ENCODE results near the gene VWA7. TPM values are rescaled to one million over a fixed set of nuclear protein-coding genes. Genes with fewer than 3 reads are reported as not detected.
"Not testable (repeated sequence)": the region's sequence is repeated elsewhere in the genome, so short reads cannot be mapped to it uniquely, and the experiment has no call there.

The VWA7 gene
- polyA plus RNA-seq, 1 of the 3 experiments (the other 2 are of a cell fraction), result 0.56 TPM

- POLR2A ChIA-PET, result interaction anchor here (0.8 to 1.8 kb wide), 7 partner anchors 12 to 1177 kb away, joined by 3 to 24 read pairs (median 4); partner anchors contain the start of genes CLIC1, DDX39B, HSPA1A and HSPA1L
- Histone ChIP-seq H2AFZ (ENCODE audit: low read depth) (peak overlapping the region; percentile 45; the same call in 1 of the 2 replicates), H3K79me2 (ENCODE audit: insufficient read depth) (peaks cover 38% of the 10 kb centered on the region), H3K9me3 (no peaks in the 10 kb centered on the region), H3F3A (replicated peaks; ENCODE audit: insufficient read depth) (peaks cover 25% of the 10 kb centered on the region), H3K27me3 (ENCODE audit: insufficient read depth) (no peaks in the 10 kb centered on the region), H3K9me2 (no peaks in the 10 kb centered on the region), H3K4me2 (peak overlapping the region; percentile 99), H4K20me1 (ENCODE audit: insufficient read depth) (no peaks in the 10 kb centered on the region), H3K36me3 (replicated peaks in 1 of 2; ENCODE audit: control insufficient read depth in 1 of 2, insufficient read depth in 2 of 2, low read length in 1 of 2) (peaks cover 18 to 26% of the 10 kb centered on the region in 2 experiments), H3K27ac (ENCODE audit: low read depth in 2 of 2, low read length in 1 of 2) (peak overlapping the region; percentile 72 to 96; a peak in 3 of 4 replicates), H3K9ac (peak overlapping the region; percentile 84), H3K4me1 (ENCODE audit: control insufficient read depth in 1 of 2, insufficient read depth in 2 of 2, low read depth in 1 of 2, low read length in 1 of 2) (peaks cover 3 to 12% of the 10 kb centered on the region in 2 experiments; a peak in 3 of 4 replicates), H3K4me3 (ENCODE audit: low read depth in 2 of 2, low read length in 1 of 2) (peak overlapping the region; percentile 80 to 82)
- 3% methylated on average over 7 of the region's 7 CpGs for WGBS (ENCODE audit: low lambda C conversion rate)
- TF ChIP-seq GATA2 (CRISPR knock-in tag; IDR thresholded peaks at IDR 0.05), result peak; percentile 12; the same call in 1 of the 2 replicates
- TF ChIP-seq, protein P1, sequence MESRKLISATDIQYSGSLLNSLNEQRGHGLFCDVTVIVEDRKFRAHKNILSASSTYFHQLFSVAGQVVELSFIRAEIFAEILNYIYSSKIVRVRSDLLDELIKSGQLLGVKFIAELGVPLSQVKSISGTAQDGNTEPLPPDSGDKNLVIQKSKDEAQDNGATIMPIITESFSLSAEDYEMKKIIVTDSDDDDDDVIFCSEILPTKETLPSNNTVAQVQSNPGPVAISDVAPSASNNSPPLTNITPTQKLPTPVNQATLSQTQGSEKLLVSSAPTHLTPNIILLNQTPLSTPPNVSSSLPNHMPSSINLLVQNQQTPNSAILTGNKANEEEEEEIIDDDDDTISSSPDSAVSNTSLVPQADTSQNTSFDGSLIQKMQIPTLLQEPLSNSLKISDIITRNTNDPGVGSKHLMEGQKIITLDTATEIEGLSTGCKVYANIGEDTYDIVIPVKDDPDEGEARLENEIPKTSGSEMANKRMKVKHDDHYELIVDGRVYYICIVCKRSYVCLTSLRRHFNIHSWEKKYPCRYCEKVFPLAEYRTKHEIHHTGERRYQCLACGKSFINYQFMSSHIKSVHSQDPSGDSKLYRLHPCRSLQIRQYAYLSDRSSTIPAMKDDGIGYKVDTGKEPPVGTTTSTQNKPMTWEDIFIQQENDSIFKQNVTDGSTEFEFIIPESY (IDR thresholded peaks at IDR 0.05; ENCODE audit: borderline replicate concordance, low read depth), result no peak
- TF ChIP-seq RAD21 (IDR thresholded peaks at IDR 0.05; ENCODE audit: low read length), result 0 out of 2 replicates have a peak, but pooled peaks have one; percentile 7
- TF ChIP-seq MXI1 (IDR thresholded peaks at IDR 0.05; ENCODE audit: low read depth, low read length), result peak; percentile 62; the same call in 1 of the 2 replicates
- CTCF ChIA-PET, result interaction anchor here (0.8 to 3.0 kb wide), 10 partner anchors 9 to 248 kb away, joined by 3 to 37 read pairs (median 7); partner anchors contain the start of genes ATP6V1G2, DDAH2 and LSM2
- DNase-seq, result no peak
Observed at GRCh38 chr6:31794294-31794865, 17.3 kb upstream of the VWA7 start.

- peak overlapping the region; percentile 80 to 82 for H3K4me3 ChIP-seq (ENCODE audit: low read depth in 2 of 2, low read length in 1 of 2)
- peaks cover 3 to 12% of the 10 kb centered on the region in 2 experiments; a peak in 3 of 4 replicates for H3K4me1 ChIP-seq (ENCODE audit: control insufficient read depth in 1 of 2, insufficient read depth in 2 of 2, low read depth in 1 of 2, low read length in 1 of 2)
- POLR2A ChIA-PET; H3K27me3 ChIP-seq (ENCODE audit: insufficient read depth); DNase-seq; H3K9me3 ChIP-seq; H2AFZ ChIP-seq (ENCODE audit: low read depth); H4K20me1 ChIP-seq (ENCODE audit: insufficient read depth); H3K9me2 ChIP-seq: not testable (repeated sequence)
- 85% methylated on average over 6 of the region's 6 CpGs for WGBS (ENCODE audit: low lambda C conversion rate)
- CTCF ChIA-PET, result interaction anchor here (3.0 kb wide), 1 partner anchor 141 kb away, joined by 7 read pairs; no protein-coding TSS in a partner anchor
- peak overlapping the region; percentile 84; the same call in 1 of the 2 replicates for H3K9ac ChIP-seq
- peak overlapping the region; percentile 99 for H3K4me2 ChIP-seq
- H3K79me2 ChIP-seq (ENCODE audit: insufficient read depth), result peaks cover 38% of the 10 kb centered on the region
- peak overlapping the region; percentile 72 to 96; a peak in 3 of 4 replicates for H3K27ac ChIP-seq (ENCODE audit: low read depth in 2 of 2, low read length in 1 of 2)
- peaks cover 30% of the 10 kb centered on the region for H3F3A ChIP-seq (replicated peaks; ENCODE audit: insufficient read depth)
- peaks cover 23 to 31% of the 10 kb centered on the region in 2 experiments for H3K36me3 ChIP-seq (replicated peaks in 1 of 2; ENCODE audit: control insufficient read depth in 1 of 2, insufficient read depth in 2 of 2, low read length in 1 of 2)
Observed at GRCh38 chr6:31793927-31794245, 16.8 kb upstream of the VWA7 start.

GRCh38 chr6:31792761-31793171 is 15.6 kb upstream of the VWA7 start:
- ChIA-PET CTCF (interaction anchor here (2.3 to 3.8 kb wide), 2 partner anchors 16 to 23 kb away, joined by 16 to 62 read pairs; partner anchors contain the start of gene VWA7), POLR2A (no interaction called here)
- Histone ChIP-seq H3K79me2 (ENCODE audit: insufficient read depth) (peaks cover 38% of the 10 kb centered on the region), H3K27me3 (ENCODE audit: insufficient read depth) (no peaks in the 10 kb centered on the region), H3K9me3 (no peaks in the 10 kb centered on the region), H3K27ac (ENCODE audit: low read depth in 2 of 2, low read length in 1 of 2) (peak overlapping the region in 1 of 2 experiments; percentile 72; a peak in 2 of 4 replicates), H3K4me3 (ENCODE audit: low read depth in 2 of 2, low read length in 1 of 2) (no peak overlapping the region), H4K20me1 (ENCODE audit: insufficient read depth) (no peaks in the 10 kb centered on the region), H3K4me1 (ENCODE audit: control insufficient read depth in 1 of 2, insufficient read depth in 2 of 2, low read depth in 1 of 2, low read length in 1 of 2) (peaks cover 3 to 12% of the 10 kb centered on the region in 2 experiments; a peak in 3 of 4 replicates), H3K9me2 (no peaks in the 10 kb centered on the region), H3K36me3 (replicated peaks in 1 of 2; ENCODE audit: control insufficient read depth in 1 of 2, insufficient read depth in 2 of 2, low read length in 1 of 2) (peaks cover 23 to 31% of the 10 kb centered on the region in 2 experiments), H3K9ac (no peak overlapping the region), H2AFZ (ENCODE audit: low read depth) (no peak overlapping the region), H3K4me2 (peak overlapping the region; percentile 53; the same call in 1 of the 2 replicates), H3F3A (replicated peaks; ENCODE audit: insufficient read depth) (peaks cover 25% of the 10 kb centered on the region)
- 45% methylated on average over 9 of the region's 12 CpGs for WGBS (ENCODE audit: low lambda C conversion rate)
- DNase-seq, result no peak
- no peak for TF ChIP-seq POLR2AphosphoS5 (IDR thresholded peaks at IDR 0.05; ENCODE audit: low read depth, low read length)
- TF ChIP-seq YY1 (IDR thresholded peaks at IDR 0.05; ENCODE audit: low read depth), result no peak
- TF ChIP-seq EP300 (IDR thresholded peaks at IDR 0.05; ENCODE audit: borderline replicate concordance in 1 of 2, low read depth in 1 of 2, low read length in 1 of 2), result no peak
- TF ChIP-seq, protein P2, sequence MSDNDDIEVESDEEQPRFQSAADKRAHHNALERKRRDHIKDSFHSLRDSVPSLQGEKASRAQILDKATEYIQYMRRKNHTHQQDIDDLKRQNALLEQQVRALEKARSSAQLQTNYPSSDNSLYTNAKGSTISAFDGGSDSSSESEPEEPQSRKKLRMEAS (IDR thresholded peaks at IDR 0.05; ENCODE audit: low read depth), result no peak
- TF ChIP-seq RFX5 (IDR thresholded peaks at IDR 0.05; ENCODE audit: low read length), result no peak
- TF ChIP-seq, protein P3, sequence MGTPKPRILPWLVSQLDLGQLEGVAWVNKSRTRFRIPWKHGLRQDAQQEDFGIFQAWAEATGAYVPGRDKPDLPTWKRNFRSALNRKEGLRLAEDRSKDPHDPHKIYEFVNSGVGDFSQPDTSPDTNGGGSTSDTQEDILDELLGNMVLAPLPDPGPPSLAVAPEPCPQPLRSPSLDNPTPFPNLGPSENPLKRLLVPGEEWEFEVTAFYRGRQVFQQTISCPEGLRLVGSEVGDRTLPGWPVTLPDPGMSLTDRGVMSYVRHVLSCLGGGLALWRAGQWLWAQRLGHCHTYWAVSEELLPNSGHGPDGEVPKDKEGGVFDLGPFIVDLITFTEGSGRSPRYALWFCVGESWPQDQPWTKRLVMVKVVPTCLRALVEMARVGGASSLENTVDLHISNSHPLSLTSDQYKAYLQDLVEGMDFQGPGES (IDR thresholded peaks at IDR 0.05; ENCODE audit: low read depth, low read length), result no peak
- no peak for TF ChIP-seq FOXM1 (IDR thresholded peaks at IDR 0.05; ENCODE audit: low read depth)
- TF ChIP-seq FOXJ3 (CRISPR knock-in tag; IDR thresholded peaks at IDR 0.05), result no peak
- no peak for TF ChIP-seq SIN3A (IDR thresholded peaks at IDR 0.05; ENCODE audit: borderline replicate concordance, low read depth, low read length)
- no peak for TF ChIP-seq MXI1 (IDR thresholded peaks at IDR 0.05; ENCODE audit: low read depth, low read length)
- TF ChIP-seq ELF1 (IDR thresholded peaks at IDR 0.05), result no peak
- TF ChIP-seq RAD21 (IDR thresholded peaks at IDR 0.05; ENCODE audit: low read length), result no peak
- no peak for TF ChIP-seq NFIC (IDR thresholded peaks at IDR 0.05; ENCODE audit: borderline replicate concordance)
- TF ChIP-seq USF1 (IDR thresholded peaks at IDR 0.05; ENCODE audit: borderline replicate concordance, low read depth), result peak; percentile 54
- no peak for TF ChIP-seq RCOR1 (IDR thresholded peaks at IDR 0.05; ENCODE audit: low read length)

All from SK-N-SH (cell line).